GM23338 (cell line): ENCODE data around the gene FRMD4A.
"Not testable (repeated sequence)": the region's sequence is repeated elsewhere in the genome, so short reads cannot be mapped to it uniquely, and the experiment has no call there.

ENCODE experiments used
- CTCF ChIP-seq, 2 experiments: fragments of 200-600 bp in 1 of 2; sonication (generic) in 1 of 2; conservative IDR thresholded peaks; 2 replicates each; pipeline versions ENCODE4 v1.5.1 to v1.6.1; 2016 to 2017; ENCODE audit warnings: antibody characterized with exemption in 2 of 2, low read depth in 2 of 2, mild to moderate bottlenecking in 2 of 2, moderate library complexity in 1 of 2
- POLR2AphosphoS5 ChIP-seq: IDR thresholded peaks from 2 replicates; pipeline ENCODE4 v1.6.1; 2016; ENCODE audit warnings: antibody characterized with exemption, low read depth
- REST ChIP-seq: IDR thresholded peaks from one replicate; pipeline ENCODE4 v1.6.1; 2018; ENCODE audit warnings: antibody characterized with exemption; ENCODE audit not compliant: unreplicated experiment

- not testable (repeated sequence) for TF ChIP-seq REST; POLR2AphosphoS5; CTCF (conservative IDR thresholded peaks at IDR 0.05; ENCODE audit: low read depth in 2 of 2)
Measured at GRCh38 chr10:13865220-13865619, 465.5 kb downstream of the FRMD4A start.
